OCI-LY3 (cell line): Measurements from ENCODE around the gene PARP1.

Experiments
- H2AFZ ChIP-seq: fragments of 200-600, 300-600 bp; shearing (Covaris generic); 2 replicates; pipeline ENCODE4 v1.6.0; 2014; ENCODE audit warnings: antibody characterized with exemption, low read depth, low read length
- H3K27ac ChIP-seq: fragments of 200-600, 300-600 bp; sonication (generic); 2 replicates; pipeline ENCODE4 v1.5.1; 2014; ENCODE audit warnings: mild to moderate bottlenecking, low read length, moderate library complexity, mixed read lengths
- H3K27me3 ChIP-seq: fragments of 200-600, 300-600 bp; sonication (generic); 2 replicates; pipeline ENCODE4 v1.6.1; 2014; ENCODE audit warnings: low read depth, low read length, mixed read lengths
- H3K36me3 ChIP-seq: fragments of 200-600, 300-600 bp; sonication (generic); replicated peaks from 2 replicates; pipeline ENCODE3; 2014; ENCODE audit warnings: low read depth, low read length, mixed read lengths
- H3K4me1 ChIP-seq: fragments of 300-600, 200-600 bp; sonication (generic); 2 replicates; pipeline ENCODE4 v1.6.1; 2014; ENCODE audit warnings: low read length, mixed read lengths
- H3K4me2 ChIP-seq: fragments of 200-600, 300-600 bp; sonication (generic); 2 replicates; pipeline ENCODE4 v1.6.1; 2014; ENCODE audit warnings: low read length, mixed read lengths
- H3K4me3 ChIP-seq: fragments of 300-600, 200-600 bp; sonication (generic); 2 replicates; pipeline ENCODE4 v1.5.1; 2014; ENCODE audit warnings: antibody characterized with exemption, mild to moderate bottlenecking, low read length, moderate library complexity
- H3K79me2 ChIP-seq: fragments of 300-600, 200-600 bp; shearing (Covaris generic); 2 replicates; pipeline ENCODE4 v1.6.1; 2014; ENCODE audit warnings: mild to moderate bottlenecking, low read length, mixed read lengths
- H3K9ac ChIP-seq: fragments of 300-600, 200-600 bp; shearing (Covaris generic); 2 replicates; pipeline ENCODE4 v1.6.0; 2014; ENCODE audit warnings: mild to moderate bottlenecking, low read length, moderate library complexity
- H3K9me3 ChIP-seq: fragments of 200-600, 300-600 bp; shearing (Covaris generic); 2 replicates; pipeline ENCODE4 v1.6.1; 2014; ENCODE audit warnings: low read length, mixed read lengths; ENCODE audit not compliant: insufficient read depth
- H4K20me1 ChIP-seq: fragments of 200-600, 300-600 bp; sonication (generic); 2 replicates; pipeline ENCODE4 v1.6.1; 2016; ENCODE audit warnings: low read length, mixed read lengths; ENCODE audit not compliant: insufficient read depth
- EZH2phosphoT487 ChIP-seq: fragments of 200-600 bp; shearing (Covaris generic); IDR thresholded peaks from 2 replicates; pipeline ENCODE4 v1.6.1; 2018; ENCODE audit warnings: antibody characterized with exemption, mixed run types, low read depth
- TF ChIP-seq, protein P1 (sequence below): fragments of 200-600, 300-600 bp; sonication (generic); IDR thresholded peaks from 2 replicates; pipeline ENCODE4 v1.5.1; 2014; ENCODE audit warnings: antibody characterized with exemption, low read length, low read depth

PARP1 gene

DNA sequence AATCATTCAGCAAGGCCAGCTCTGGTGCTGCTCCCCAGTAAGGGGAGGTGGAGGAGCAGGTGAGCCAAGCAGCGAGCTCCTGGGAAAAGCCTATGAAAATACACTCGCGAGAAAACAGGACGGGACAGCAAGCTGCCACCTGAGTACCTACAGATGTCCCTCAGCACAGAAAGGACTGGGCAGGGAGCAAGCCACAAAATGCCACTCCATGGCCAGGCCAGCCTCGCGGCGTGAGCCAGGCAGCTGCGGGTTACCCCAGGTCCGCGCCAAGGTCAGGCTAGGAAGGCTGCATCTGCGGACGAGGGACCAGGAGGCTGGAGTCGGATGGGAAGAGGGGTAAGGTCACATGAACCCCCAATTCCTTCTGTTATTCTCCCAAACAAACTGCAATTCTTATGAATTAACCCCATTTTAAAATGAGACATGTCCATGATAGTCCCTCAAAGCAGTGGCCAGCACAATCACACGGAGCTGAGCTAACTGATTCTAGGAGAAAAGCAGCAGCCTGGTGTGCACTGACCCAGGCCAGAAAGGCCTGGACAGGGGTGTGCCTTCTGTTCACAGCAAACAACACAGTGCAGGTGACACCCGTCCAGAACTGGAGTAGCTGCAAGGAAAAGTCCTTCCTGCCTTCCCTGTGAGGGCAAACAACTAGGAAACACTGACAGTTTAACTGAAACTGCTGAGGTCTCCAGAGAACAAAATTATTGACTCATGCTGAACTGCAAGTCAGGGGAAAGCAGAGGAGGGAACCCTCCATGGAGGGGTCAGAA, 26.5 kb downstream of the PARP1 start:
- no peak overlapping the region for H3K27ac ChIP-seq
- TF ChIP-seq, protein P1, sequence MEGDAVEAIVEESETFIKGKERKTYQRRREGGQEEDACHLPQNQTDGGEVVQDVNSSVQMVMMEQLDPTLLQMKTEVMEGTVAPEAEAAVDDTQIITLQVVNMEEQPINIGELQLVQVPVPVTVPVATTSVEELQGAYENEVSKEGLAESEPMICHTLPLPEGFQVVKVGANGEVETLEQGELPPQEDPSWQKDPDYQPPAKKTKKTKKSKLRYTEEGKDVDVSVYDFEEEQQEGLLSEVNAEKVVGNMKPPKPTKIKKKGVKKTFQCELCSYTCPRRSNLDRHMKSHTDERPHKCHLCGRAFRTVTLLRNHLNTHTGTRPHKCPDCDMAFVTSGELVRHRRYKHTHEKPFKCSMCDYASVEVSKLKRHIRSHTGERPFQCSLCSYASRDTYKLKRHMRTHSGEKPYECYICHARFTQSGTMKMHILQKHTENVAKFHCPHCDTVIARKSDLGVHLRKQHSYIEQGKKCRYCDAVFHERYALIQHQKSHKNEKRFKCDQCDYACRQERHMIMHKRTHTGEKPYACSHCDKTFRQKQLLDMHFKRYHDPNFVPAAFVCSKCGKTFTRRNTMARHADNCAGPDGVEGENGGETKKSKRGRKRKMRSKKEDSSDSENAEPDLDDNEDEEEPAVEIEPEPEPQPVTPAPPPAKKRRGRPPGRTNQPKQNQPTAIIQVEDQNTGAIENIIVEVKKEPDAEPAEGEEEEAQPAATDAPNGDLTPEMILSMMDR = no peak
- TF ChIP-seq EZH2phosphoT487 = no peak
- no peak overlapping the region for H3K4me2 ChIP-seq
- no peaks in the 10 kb centered on the region for H4K20me1 ChIP-seq
- no peaks in the 10 kb centered on the region for H3K4me1 ChIP-seq
- no peaks in the 10 kb centered on the region for H3K9me3 ChIP-seq
- H3K79me2 ChIP-seq = no peaks in the 10 kb centered on the region
- no peak overlapping the region for H3K9ac ChIP-seq
- no peaks in the 10 kb centered on the region for H3K27me3 ChIP-seq
- no peak overlapping the region for H2AFZ ChIP-seq
- H3K36me3 ChIP-seq = peaks cover 96% of the 10 kb centered on the region
- no peak overlapping the region for H3K4me3 ChIP-seq

DNA sequence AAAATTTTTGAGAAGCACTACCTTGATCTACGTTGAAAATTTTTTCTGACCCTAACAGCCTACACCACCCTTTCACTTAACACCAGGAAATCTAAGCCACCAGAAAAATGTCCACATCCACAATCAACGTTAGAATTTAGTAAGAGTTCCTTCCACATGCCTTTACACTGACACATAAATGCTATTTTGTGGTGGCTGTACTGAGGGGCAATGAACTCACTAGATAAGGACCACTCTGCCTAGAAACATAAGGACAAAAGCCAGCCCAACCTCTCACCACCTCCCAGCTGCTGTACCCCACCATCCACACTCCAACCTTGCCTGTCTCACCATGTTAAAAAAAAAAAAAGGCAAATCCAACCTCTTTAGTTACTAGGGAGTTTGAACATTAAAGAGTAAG, 29.8 kb downstream of the PARP1 start:
- Histone ChIP-seq H3K4me2 (no peak overlapping the region), H3K79me2 (no peaks in the 10 kb centered on the region), H4K20me1 (no peaks in the 10 kb centered on the region), H3K27ac (no peak overlapping the region), H3K9ac (no peak overlapping the region), H3K9me3 (no peaks in the 10 kb centered on the region), H3K36me3 (peaks cover 95% of the 10 kb centered on the region), H2AFZ (no peak overlapping the region), H3K27me3 (no peaks in the 10 kb centered on the region), H3K4me3 (no peak overlapping the region), H3K4me1 (no peaks in the 10 kb centered on the region)
- TF ChIP-seq EZH2phosphoT487 = no peak
- TF ChIP-seq, protein P1 = no peak

DNA sequence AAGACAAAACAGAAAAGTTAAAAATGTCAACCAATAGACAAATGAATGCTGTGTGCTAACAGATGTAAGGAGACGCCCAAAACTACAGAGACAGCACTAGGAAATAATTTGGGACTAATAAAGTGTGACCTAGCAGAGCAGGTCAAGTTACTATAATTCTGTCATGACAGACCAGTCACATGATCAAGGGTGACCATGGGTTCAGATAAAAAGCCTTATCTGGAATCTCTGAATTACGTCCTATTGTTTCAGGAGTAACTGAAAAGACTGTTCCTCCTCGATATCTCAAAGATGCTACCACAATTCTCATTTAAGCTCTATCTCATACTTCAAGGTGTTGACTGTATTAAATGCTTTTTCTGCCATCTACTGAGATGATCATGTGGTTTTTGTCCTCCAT, 31.6 kb downstream of the PARP1 start:
- no peak overlapping the region for H3K4me3 ChIP-seq
- H3K79me2 ChIP-seq = no peaks in the 10 kb centered on the region
- TF ChIP-seq, protein P1 = no peak
- no peak for TF ChIP-seq EZH2phosphoT487
- H2AFZ ChIP-seq = no peak overlapping the region
- H3K27ac ChIP-seq = no peak overlapping the region
- peaks cover 3% of the 10 kb centered on the region; the same call in 1 of the 2 replicates for H4K20me1 ChIP-seq
- H3K9ac ChIP-seq = no peak overlapping the region
- H3K36me3 ChIP-seq = peaks cover 89% of the 10 kb centered on the region
- H3K27me3 ChIP-seq = no peaks in the 10 kb centered on the region
- peaks cover 3% of the 10 kb centered on the region for H3K4me1 ChIP-seq
- no peaks in the 10 kb centered on the region for H3K9me3 ChIP-seq
- no peak overlapping the region for H3K4me2 ChIP-seq

DNA sequence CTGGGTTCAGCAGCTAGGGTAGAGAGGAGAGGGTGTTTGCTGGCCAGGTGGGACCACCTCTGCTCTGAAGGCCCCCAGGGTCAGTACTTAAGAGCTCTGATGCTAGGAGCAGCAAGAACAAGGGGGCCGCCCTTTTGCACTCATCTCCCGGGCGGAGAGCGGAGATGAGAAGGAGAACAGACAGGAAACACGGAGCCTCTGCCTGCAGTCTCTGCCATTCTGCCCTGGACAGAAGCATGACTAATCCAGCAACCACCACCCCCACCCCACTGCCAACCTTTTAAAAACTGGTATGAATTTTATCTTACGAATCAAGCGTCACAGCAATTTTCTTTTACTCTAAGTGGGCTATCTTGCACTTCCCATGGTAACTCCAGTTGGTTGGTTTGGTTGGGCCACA, 34.5 kb downstream of the PARP1 start:
- H4K20me1 ChIP-seq = peaks cover 10% of the 10 kb centered on the region; the same call in 1 of the 2 replicates
- H3K4me2 ChIP-seq = no peak overlapping the region
- peaks cover 88% of the 10 kb centered on the region for H3K36me3 ChIP-seq
- no peaks in the 10 kb centered on the region for H3K27me3 ChIP-seq
- peaks cover 21% of the 10 kb centered on the region for H3K4me1 ChIP-seq
- H3K4me3 ChIP-seq = no peak overlapping the region
- no peak overlapping the region for H2AFZ ChIP-seq
- no peak overlapping the region for H3K27ac ChIP-seq
- H3K9me3 ChIP-seq = no peaks in the 10 kb centered on the region
- no peak overlapping the region for H3K9ac ChIP-seq
- H3K79me2 ChIP-seq = no peaks in the 10 kb centered on the region; the same call in 1 of the 2 replicates
- TF ChIP-seq, protein P1 = no peak
- no peak for TF ChIP-seq EZH2phosphoT487
